Measurements from ENCODE around the gene IGFBP5. TPM values are rescaled to one million over a fixed set of nuclear protein-coding genes. Genes with fewer than 3 reads are reported as not detected.

Gene IGFBP5
- total and polyA plus RNA-seq, 9 of the 15 experiments (the other 6 are each of a cell fraction or from before 2014, with no cell fraction given), result 0.01 to 1.9 (median 0.03) TPM; not detected in 6

DNA sequence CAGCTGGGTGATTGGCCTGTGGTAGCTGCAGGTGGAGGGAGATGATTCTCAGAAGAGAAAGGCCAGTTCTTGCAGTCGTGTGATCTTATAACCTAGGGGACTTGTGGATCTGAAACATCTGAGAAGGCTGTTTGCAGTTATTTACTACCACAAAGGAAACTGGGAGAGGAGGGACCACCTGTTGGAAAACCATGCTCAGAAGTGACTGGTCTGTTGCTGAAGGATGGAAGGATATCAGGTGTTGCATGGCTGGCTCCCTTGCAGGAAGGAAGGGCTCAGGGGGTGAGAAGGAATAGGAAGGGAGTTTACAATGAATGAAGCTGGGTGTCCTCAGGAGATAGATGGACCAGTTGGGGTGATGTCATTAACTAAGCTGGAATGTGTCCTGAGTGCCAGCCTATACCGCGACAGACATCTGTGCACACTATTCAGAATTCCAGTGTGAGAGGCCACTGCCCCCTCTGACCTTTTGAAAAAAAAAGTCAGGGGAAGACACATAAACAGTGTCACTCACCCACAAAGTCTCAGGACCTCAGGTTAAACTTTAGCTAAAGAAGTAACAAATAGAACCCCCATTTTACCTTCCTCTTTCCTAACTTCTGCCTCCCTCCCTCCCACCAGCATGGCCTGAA, 44.6 kb downstream of the IGFBP5 start:
- Histone ChIP-seq H3K4me2 (ENCODE audit: insufficient read depth, low read length) (no peak overlapping the region), H3K4me3 (no peak overlapping the region), H3K9me3 (replicated peaks; ENCODE audit: control insufficient read depth, insufficient read depth, low read depth, low read length) (no peaks in the 10 kb centered on the region; the same call in 1 of the 2 replicates), H3K27ac (ENCODE audit: extremely low read depth, low read depth, low read length) (no peak overlapping the region), H3K4me1 (replicated peaks in 1 of 2; ENCODE audit: control insufficient read depth in 2 of 2, insufficient read depth in 2 of 2, low read length in 2 of 2) (no peaks in the 10 kb centered on the region; a peak in 1 of 5 replicates), H3K79me2 (ENCODE audit: control insufficient read depth, insufficient read depth, low read length) (no peaks in the 10 kb centered on the region), H3K9ac (ENCODE audit: insufficient read depth in 1 of 2, low read depth in 2 of 2, low read length in 2 of 2) (no peak overlapping the region), H2AFZ (ENCODE audit: low read depth, low read length) (no peak overlapping the region), H3K27me3 (ENCODE audit: control insufficient read depth in 2 of 2, insufficient read depth in 2 of 2, low read length in 2 of 2) (peaks cover 2 to 25% of the 10 kb centered on the region in 2 experiments; a peak in 3 of 5 replicates), H3K9me1 (ENCODE audit: control insufficient read depth, insufficient read depth, low read length) (no peaks in the 10 kb centered on the region), H4K20me1 (replicated peaks; ENCODE audit: control insufficient read depth, insufficient read depth, low read length) (no peaks in the 10 kb centered on the region), H3K36me3 (ENCODE audit: control insufficient read depth, insufficient read depth, low read length) (no peaks in the 10 kb centered on the region)
- no peak for DNase-seq (ENCODE audit: extremely low read depth in 1 of 4, low spot score in 3 of 4)
- in situ Hi-C loops (cut with MboI), result loop anchor here (25.0 kb wide), 1 partner anchor 438 kb away; no protein-coding TSS in a partner anchor
- TF ChIP-seq, protein P1, sequence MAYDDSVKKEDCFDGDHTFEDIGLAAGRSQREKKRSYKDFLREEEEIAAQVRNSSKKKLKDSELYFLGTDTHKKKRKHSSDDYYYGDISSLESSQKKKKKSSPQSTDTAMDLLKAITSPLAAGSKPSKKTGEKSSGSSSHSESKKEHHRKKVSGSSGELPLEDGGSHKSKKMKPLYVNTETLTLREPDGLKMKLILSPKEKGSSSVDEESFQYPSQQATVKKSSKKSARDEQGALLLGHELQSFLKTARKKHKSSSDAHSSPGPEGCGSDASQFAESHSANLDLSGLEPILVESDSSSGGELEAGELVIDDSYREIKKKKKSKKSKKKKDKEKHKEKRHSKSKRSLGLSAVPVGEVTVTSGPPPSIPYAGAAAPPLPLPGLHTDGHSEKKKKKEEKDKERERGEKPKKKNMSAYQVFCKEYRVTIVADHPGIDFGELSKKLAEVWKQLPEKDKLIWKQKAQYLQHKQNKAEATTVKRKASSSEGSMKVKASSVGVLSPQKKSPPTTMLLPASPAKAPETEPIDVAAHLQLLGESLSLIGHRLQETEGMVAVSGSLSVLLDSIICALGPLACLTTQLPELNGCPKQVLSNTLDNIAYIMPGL (CRISPR knock-in tag; IDR thresholded peaks at IDR 0.05), result no peak
- TF ChIP-seq ZNF699 (CRISPR knock-in tag; IDR thresholded peaks at IDR 0.05; ENCODE audit: insufficient replicate concordance), result no peak
- no peak for TF ChIP-seq PHB (CRISPR knock-in tag; IDR thresholded peaks at IDR 0.05)
- no peak for TF ChIP-seq GABPB2 (CRISPR knock-in tag; conservative IDR thresholded peaks at IDR 0.05)
- no peak for TF ChIP-seq ARID2 (IDR thresholded peaks at IDR 0.05)
- TF ChIP-seq MCM7 (IDR thresholded peaks at IDR 0.05), result no peak
- no peak for TF ChIP-seq TEAD1 (CRISPR knock-in tag; IDR thresholded peaks at IDR 0.05)
- TF ChIP-seq CREM (IDR thresholded peaks at IDR 0.05; ENCODE audit: low read depth), result no peak
- TF ChIP-seq ZNF695 (CRISPR knock-in tag; IDR thresholded peaks at IDR 0.05), result no peak
- no peak for TF ChIP-seq THRAP3 (IDR thresholded peaks at IDR 0.05; ENCODE audit: borderline replicate concordance)
- no peak for TF ChIP-seq SMAD4 (CRISPR knock-in tag; conservative IDR thresholded peaks at IDR 0.05)
- TF ChIP-seq ZNF551 (CRISPR knock-in tag; IDR thresholded peaks at IDR 0.05), result no peak
- TF ChIP-seq ILK (tag; IDR thresholded peaks at IDR 0.05; ENCODE audit: borderline replicate concordance, low read depth), result no peak
- ChIA-PET POLR2A (no interaction called here), CTCF (ENCODE audit: low intra/inter-chr PET ratio) (no interaction called here)
- ATAC-seq, result no peak
- 38% methylated on average over 3 of the region's 3 CpGs for WGBS (ENCODE audit: insufficient coverage, low coverage, missing lambda C conversion rate)
- FAIRE-seq, result no peak
- no TSS peak for BruUV-seq (replicated peaks)
- intact Hi-C loops (cut with micrococcal nuclease), result no loop called here

All from K562 (cell line).